Hematopoietic multipotent progenitor cell treated with erythropoietin and hydrocortisone succinate and interleukin-3 and kit ligand, for 17 days (in vitro differentiated cells): ENCODE results near the gene SPARC.
A peak's percentile ranks its signal among the peaks of the same experiment; 100 is the strongest.
"Not testable (repeated sequence)": the region's sequence is repeated elsewhere in the genome, so short reads cannot be mapped to it uniquely, and the experiment has no call there.

Experiments used
- DNase-seq: peaks from one replicate; pipeline ENCODE4 v3.0.0-alpha.2; 2015; ENCODE audit warnings: low spot score

SPARC gene, protein sequence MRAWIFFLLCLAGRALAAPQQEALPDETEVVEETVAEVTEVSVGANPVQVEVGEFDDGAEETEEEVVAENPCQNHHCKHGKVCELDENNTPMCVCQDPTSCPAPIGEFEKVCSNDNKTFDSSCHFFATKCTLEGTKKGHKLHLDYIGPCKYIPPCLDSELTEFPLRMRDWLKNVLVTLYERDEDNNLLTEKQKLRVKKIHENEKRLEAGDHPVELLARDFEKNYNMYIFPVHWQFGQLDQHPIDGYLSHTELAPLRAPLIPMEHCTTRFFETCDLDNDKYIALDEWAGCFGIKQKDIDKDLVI

DNA sequence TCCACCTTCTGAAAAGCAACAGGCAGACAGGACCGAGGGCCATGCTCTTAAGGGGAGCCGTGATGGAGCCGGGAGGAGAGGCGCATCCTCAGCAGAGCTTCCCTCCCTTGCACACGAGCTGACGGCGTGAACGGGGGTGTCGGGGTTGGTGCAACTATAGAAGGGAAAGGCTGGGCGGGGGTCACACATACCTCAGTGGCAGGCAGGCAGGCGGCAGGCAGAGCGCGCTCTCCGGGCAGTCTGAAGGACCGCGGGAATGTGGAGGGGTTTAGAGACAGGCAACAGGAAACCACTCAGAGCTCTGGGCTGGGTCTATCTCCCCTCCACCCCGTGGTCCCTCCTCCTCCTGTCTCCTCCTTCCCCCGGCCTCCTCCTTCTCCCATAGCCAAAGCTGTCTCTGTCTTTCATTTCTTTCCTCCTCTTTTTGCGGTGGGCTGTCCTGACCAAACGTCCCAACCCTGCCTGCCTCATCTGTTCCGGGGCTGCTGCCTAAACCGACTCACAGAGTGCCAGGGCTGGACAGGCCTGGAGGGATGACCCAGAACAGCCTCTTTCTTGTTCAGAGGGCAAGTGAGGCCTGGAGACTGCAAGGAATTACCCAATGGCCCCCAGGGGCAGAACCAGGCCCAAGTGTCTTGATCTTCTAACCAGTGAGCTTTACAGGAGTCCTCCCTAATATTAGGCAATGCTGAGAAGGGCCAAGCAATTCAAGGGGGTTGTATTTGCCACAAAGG is at the start of gene SPARC:
TSS of gene SPARC (minus strand) at position 242 of the 734 bp plus-strand sequence. CDS start 10,727 bp downstream, outside the sequence.
- no peak for DNase-seq

DNA sequence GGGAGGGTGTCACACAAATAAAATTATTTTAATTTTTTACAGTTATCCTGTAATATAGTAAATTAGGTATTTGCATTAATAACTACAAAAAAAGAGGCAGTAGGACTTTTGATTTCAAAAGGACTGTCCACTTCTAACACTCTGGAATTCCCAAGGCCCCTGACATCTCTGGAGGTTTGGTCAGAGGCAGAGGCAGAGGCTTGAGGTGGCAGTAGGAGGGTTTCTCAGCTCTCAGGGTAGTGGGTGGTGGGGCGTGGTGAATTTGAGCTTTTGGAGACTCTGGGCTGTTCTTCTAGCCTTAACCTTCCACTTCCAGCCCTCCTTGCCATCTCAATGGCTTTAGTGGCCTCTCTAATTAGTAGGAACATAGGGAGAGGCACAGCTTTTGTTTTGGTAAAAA is 48.9 kb upstream of the SPARC start:
- no peak for DNase-seq

GRCh38 chr5:151734064-151734408 is 47.3 kb upstream of the SPARC start:
- no peak for DNase-seq

GRCh38 chr5:151733358-151734063 is 46.8 kb upstream of the SPARC start:
- no peak for DNase-seq

DNA sequence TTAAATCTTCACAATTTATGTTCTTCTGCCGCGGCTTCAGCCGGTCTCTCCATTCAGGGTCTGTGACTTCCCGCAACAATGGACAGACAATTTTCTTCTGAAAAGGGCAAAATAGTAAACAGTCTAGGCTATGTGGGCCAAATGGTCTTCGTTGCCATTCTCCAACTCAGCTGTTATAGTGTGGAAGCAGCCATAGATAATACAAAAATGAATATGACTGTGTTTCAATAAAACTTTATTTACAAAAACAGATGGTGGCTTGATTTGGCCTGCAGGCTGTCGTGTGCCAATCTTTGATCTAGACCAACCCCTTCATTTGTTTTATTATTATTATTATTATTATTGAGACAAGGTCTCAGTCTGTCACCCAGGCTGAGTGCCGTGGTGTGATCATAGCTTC is 43.7 kb upstream of the SPARC start:
- DNase-seq, result no peak

GRCh38 chr5:151729597-151729996 is 42.9 kb upstream of the SPARC start:
- not testable (repeated sequence) for DNase-seq

DNA sequence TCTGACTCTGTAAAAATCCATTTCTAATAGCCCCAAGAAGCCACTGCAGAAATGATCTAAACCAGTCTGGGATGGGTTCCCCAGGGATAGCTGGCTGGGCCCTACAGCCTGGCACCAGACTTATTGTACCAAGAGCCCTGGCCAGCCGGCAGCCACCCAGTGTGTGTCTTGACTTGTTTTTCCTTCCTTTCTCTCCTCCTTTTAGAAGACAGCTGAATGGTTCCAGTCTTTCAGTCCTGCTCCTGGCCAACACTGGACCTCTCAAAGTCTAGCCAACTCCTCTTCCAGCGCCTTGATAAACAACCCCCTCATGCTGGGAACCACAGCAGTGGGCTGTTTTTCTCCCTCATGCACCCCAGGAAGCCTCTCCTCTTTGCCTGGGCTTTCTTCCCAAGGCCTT is 37.6 kb upstream of the SPARC start:
- DNase-seq, result no peak

DNA sequence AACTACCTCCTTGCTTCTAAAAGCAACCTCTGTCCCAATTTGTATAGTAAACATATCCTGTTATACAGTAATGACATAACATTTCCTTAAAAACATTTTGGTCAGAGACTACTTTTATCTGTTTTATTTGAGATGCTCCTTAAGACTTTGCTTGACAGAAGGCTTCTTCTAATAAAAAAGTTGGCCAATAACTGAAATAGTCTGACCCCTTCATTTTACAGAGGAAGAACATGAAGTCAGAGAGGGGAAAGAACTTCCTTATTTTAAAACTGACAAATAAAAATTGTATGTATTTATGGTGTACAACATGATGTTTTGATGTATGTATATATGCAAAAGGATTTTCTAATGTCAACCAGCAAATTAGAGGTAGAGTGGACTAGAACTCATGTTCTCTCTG is 35.8 kb upstream of the SPARC start:
- DNase-seq, result no peak

DNA sequence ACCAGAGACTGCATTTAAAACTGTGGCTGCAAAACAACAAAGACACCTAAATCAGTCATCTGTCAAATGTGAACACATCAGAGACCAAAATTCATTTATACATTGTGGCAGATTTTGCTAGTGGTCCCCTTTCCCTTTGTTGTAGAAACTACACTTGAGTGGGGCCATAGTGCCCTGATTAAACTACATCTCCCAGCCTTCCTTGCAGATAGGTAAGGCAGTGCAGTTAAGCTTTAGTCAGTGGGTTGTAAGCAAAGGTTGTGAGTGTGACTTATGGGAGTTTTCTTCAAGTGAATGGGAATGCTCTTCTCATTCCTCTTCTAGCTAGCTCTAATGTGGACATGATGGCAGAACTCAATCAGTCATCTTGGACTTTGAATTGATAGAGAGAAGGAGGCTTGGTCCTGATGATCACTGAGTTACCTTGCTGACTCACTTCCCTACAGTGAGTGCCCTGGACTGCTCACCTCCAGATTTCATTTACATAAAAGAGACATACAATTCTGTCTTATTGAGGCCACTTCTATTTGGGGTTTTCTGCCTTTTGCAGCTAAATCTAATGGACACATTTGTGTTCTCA is 35.2 kb upstream of the SPARC start:
- DNase-seq, result no peak

DNA sequence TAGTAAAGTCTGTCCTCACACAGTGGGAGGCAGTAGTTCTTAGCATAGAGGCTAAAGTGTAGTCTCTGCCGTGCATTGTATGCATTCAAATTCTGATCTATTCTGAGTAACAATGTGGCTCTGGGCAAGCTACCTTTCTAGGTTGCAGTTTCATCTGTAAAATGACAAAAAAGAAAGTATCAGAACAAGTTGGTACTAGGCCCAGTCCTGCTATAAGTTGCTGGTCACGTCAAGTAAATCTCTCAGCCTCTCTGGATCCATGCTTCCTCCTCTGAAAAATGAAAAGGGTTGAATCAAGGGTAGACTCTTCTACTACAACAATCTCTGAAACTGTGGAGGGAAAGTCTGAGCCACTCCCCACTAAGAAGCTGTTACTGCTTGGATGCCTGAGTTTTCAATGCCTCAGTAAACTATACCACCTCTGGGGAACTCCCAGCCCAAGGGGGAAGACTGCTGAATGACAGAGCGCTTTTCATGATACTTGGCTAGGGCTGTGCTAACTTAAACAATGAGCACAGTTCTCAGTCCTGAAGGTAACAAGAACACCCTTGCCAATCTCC is 34.5 kb upstream of the SPARC start:
- DNase-seq, result no peak

- DNase-seq, result no peak
Observed at GRCh38 chr5:151720215-151720614, 33.5 kb upstream of the SPARC start.

DNA sequence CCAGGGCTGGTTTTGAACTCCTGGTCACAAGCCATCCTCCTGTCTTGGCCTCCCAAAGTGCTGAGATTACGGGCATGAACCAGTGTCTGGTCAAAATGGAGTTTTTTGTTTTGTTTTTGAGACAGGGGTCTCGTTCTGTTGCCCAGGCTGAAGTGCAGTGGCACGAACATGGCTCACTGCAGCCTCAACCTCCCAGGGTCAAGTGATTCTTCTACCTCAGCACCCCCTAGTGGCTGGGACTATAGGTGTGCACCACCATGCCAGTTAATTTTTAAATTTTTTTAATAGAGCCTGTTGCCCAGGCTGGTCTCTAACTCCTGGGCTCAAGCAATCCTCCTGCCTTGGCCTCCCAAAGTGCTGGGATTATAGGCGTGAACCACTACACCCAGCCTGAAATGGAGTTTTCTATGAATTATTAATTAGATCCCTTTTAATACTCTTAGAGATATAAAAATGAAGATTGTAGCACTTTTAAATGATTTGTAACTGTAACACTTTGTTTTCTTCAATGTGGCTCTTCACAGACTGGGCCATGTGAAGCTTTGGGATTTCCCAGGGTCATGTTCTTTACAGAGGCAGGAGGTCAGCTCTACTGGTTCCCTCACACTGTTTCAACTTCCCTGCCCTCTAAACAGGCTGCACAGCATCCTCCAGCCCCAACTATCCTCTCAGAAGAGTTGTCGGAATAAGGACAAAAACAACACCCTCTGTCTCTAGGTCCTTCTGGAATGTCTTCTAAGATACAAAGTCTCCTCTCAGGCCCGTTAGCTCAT is 32.7 kb upstream of the SPARC start:
- peak; percentile 23 for DNase-seq

DNA sequence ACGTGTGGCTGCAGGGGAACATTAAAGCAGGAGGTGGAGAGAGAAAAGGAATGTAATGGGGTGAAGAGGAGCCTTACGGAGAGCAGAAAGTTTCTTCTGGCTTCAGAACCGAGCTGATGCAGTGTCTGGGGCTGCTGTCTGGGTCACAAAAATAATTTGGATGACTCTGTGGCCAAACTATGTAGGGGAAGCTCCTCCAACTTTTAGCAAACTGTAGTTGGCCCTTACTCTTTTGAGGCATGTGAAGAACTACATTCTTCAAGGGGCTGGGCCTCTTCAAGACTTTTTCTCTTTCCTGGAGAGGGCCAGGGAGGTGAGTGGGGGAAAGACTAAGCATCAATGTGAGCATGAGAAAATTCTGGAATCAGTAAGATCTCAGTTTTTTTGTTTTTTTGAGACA is 31.9 kb upstream of the SPARC start:
- no peak for DNase-seq

DNA sequence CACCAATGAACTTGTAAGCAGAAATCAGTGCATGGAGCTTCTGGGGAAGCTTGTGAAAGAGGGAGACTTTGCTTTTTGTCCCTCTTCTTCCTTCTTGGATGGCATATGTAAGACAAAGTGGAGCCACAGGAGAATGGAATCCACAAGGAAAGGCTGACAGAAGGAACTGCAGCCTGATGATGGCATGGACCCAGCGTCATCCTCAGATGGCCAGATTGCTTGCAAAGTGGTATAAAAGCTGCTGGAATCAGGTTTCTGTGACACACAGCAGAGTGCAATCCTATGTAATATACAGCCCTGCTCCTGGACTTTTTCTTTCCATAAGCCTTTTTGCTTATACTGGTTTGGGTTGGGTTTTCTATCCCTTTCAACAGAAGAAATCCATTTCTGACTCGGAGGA is 31.4 kb upstream of the SPARC start:
- no peak for DNase-seq

GRCh38 chr5:151717416-151717815 is 30.7 kb upstream of the SPARC start:
- DNase-seq, result no peak

DNA sequence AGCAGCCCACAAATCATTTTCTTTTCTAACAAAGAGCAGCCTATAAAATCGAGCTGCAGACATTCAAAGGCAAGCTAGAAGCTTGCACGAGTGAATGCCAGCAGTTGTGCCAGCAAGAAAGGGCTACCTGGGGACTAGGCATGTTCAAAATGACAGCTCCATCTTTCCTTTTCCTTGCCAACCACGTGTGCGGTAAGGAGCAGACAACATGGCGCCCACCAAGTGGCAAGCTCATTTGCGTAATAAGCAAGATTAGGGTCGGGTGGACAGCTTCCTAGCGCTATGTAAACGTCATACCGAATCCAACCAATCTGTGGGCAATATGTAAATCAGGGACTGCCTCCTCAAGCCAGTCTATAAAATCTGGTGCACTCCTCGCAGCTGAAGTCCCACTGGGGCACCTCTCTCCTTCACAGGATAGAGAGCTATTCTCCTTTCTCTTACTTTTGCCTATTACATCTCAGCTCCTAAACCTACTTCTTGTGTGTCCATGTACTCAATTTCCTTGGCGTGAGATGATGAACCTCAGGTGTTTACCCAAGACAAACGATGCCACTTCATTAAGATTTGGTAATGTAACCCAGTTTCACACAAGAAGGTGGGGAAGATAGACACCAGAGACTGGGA is 22.5 kb upstream of the SPARC start:
- DNase-seq, result no peak

GRCh38 chr5:151708126-151708525 is 21.4 kb upstream of the SPARC start:
- DNase-seq, result no peak

GRCh38 chr5:151707567-151707966 is 20.9 kb upstream of the SPARC start:
- no peak for DNase-seq

GRCh38 chr5:151706906-151707305 is 20.2 kb upstream of the SPARC start:
- DNase-seq, result no peak

- no peak for DNase-seq
Observed at GRCh38 chr5:151703780-151704179, 17.1 kb upstream of the SPARC start.

- DNase-seq, result no peak
Observed at GRCh38 chr5:151703227-151703626, 16.5 kb upstream of the SPARC start.
